GM10248 (cell line): ENCODE data around the gene AMMECR1L.
"Not testable (repeated sequence)": the region's sequence is repeated elsewhere in the genome, so short reads cannot be mapped to it uniquely, and the experiment has no call there.

Source experiments
- CTCF ChIA-PET: fragments of 300-600 bp; sonication (Branson Sonifier 250); formaldehyde crosslinking; extraction: SDS; loops from one replicate; lab custom pipeline; 2021; ENCODE audit warnings: antibody characterized with exemption; lab: Yijun Ruan, JAX
- POLR2A ChIA-PET: fragments of 350-650 bp; sonication (Branson Sonifier 250); formaldehyde crosslinking; extraction: SDS; loops from one replicate; lab custom pipeline; 2020; ENCODE audit warnings: antibody characterized with exemption; lab: Yijun Ruan, JAX
- DNase-seq: peaks from one replicate; pipeline ENCODE4 v3.0.0; 2012; ENCODE audit errors: extremely low spot score
- TF ChIP-seq, protein P1 (sequence below): IDR thresholded peaks from 2 replicates; pipeline ENCODE4 v1.5.1; 2012; ENCODE audit warnings: mild to moderate bottlenecking, low read depth; ENCODE audit errors: extremely low read depth, missing control alignments, control extremely low read depth

AMMECR1L gene

GRCh38 chr2:127888772-127889171 is 3.0 kb upstream of the AMMECR1L start:
- ChIA-PET CTCF (interaction anchor here (1.8 kb wide), 1 partner anchor 14 kb away, joined by 4 read pairs; no protein-coding TSS in a partner anchor), POLR2A (no interaction called here)
- no peak for DNase-seq
- TF ChIP-seq, protein P1, sequence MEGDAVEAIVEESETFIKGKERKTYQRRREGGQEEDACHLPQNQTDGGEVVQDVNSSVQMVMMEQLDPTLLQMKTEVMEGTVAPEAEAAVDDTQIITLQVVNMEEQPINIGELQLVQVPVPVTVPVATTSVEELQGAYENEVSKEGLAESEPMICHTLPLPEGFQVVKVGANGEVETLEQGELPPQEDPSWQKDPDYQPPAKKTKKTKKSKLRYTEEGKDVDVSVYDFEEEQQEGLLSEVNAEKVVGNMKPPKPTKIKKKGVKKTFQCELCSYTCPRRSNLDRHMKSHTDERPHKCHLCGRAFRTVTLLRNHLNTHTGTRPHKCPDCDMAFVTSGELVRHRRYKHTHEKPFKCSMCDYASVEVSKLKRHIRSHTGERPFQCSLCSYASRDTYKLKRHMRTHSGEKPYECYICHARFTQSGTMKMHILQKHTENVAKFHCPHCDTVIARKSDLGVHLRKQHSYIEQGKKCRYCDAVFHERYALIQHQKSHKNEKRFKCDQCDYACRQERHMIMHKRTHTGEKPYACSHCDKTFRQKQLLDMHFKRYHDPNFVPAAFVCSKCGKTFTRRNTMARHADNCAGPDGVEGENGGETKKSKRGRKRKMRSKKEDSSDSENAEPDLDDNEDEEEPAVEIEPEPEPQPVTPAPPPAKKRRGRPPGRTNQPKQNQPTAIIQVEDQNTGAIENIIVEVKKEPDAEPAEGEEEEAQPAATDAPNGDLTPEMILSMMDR: no peak

GRCh38 chr2:127887776-127888130 is 2.0 kb upstream of the AMMECR1L start:
- ChIA-PET POLR2A (no interaction called here), CTCF (interaction anchor here (1.0 kb wide), 1 partner anchor 10 kb away, joined by 3 read pairs; no protein-coding TSS in a partner anchor)
- DNase-seq: no peak
- TF ChIP-seq, protein P1: no peak

DNA sequence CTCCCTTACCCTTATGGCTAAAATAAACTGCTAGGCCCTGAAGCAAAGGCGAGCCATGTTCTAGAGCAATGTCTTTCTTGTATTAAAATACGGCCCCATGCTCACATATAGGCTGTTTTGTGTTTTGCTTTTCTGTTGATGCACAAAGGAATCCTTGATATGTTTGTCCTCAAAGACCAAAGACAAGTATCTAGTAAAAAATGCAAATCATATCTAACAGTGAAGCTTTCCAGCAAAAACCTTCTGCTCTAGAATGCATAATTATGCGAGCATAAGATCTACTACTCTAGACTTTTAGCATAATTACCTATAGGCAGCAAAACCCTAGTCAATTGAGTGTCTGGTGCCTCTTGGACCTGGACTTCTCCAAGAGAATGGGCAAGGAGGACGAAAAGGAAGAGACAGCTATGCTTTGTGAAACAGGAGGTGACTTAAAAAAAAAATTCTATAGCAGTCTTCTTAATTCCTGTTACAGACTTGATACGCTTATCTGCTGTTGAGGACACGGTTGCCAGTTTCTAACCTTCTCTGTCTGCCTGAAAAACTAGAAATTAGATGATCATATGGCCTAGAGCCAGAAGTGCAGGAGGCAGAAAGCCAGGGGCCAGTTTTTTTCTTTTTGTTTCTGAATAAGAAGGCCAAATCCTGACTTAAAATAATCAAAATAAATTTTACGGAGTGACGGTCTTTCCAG is 1.5 kb upstream of the AMMECR1L start:
- CTCF ChIA-PET: interaction anchor here (1.0 kb wide), 1 partner anchor 9 kb away, joined by 3 read pairs; no protein-coding TSS in a partner anchor
- POLR2A ChIA-PET: no interaction called here
- DNase-seq: no peak
- TF ChIP-seq, protein P1: no peak

DNA sequence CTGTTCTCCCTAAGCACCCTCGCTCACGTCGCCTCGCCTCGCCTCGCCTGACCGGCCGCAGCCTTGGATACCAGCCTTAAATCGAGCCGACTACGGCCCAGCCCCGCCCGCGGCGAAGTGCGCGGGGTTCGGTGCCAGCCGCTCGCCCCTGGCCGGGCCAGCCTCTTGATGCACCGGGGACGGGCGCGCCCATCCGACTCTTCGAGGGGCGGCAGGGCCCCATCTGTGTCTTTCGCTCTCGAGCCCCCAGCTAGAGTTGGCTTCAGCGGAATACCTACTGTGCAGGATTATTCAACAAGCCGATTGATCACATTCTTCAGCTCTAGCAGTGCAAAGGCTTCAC is 808 bp upstream of the AMMECR1L start:
- POLR2A ChIA-PET, DNase-seq: not testable (repeated sequence)
- CTCF ChIA-PET: interaction anchor here (1.1 kb wide), 1 partner anchor 295 kb away, joined by 3 read pairs; no protein-coding TSS in a partner anchor

- not testable (repeated sequence) for DNase-seq
- CTCF ChIA-PET: interaction anchor here (0.8 to 1.2 kb wide), 4 partner anchors 14 to 53 kb away, joined by 3 to 4 read pairs (median 4); no protein-coding TSS in a partner anchor
- POLR2A ChIA-PET: interaction anchor here (0.6 kb wide), 1 partner anchor 71 kb away, joined by 4 read pairs; no protein-coding TSS in a partner anchor
Observed at GRCh38 chr2:127884861-127885740, 655 bp downstream of the AMMECR1L start.

DNA sequence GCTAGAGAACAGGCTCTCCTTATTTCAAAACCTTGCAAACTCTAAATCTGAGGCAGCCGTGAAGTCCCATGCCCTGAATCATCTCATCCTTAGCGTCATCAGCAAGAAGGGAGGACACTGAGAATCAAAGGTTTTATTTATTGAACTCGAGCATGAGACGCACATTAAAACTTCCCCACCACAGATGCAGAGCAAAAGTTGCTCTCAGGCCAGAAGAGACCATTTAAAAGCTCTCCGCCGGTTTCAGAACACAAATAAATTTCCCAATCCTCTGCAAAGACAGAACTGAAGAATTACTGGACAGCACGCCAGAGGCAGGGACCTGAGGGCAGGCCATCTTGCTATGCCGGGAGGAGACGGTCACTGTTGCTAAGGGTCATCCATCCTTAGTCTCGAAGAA is 1.3 kb downstream of the AMMECR1L start:
- CTCF ChIA-PET: interaction anchor here (0.8 to 1.3 kb wide), 5 partner anchors 14 to 72 kb away, joined by 3 to 4 read pairs (median 3); no protein-coding TSS in a partner anchor
- TF ChIP-seq, protein P1: no peak
- POLR2A ChIA-PET: interaction anchor here (0.6 kb wide), 1 partner anchor 72 kb away, joined by 4 read pairs; no protein-coding TSS in a partner anchor
- no peak for DNase-seq

GRCh38 chr2:127879899-127880298 is 5.9 kb downstream of the AMMECR1L start:
- ChIA-PET CTCF (interaction anchor here (1.0 kb wide), 1 partner anchor 14 kb away, joined by 3 read pairs; no protein-coding TSS in a partner anchor), POLR2A (no interaction called here)
- no peak for DNase-seq

More at GRCh38 chr2:127879899-127880298, 5.9 kb downstream of the AMMECR1L start:
- TF ChIP-seq, protein P1: no peak
